GM19193 (cell line): ENCODE results near the gene LZTS2.

ENCODE experiments used
- POLR2A ChIP-seq: IDR thresholded peaks from 4 replicates; pipeline ENCODE4 v1.6.1; 2011; ENCODE audit not compliant: insufficient read depth, insufficient read length; ENCODE audit errors: extremely low read depth

LZTS2 gene

GRCh38 chr10:100999742-101000126 is at the start of gene LZTS2:
LZTS2 (plus strand) TSS chr10:100999808; CDS start chr10:101002539, 2,731 bp downstream.
- no peak for TF ChIP-seq POLR2A

GRCh38 chr10:100960251-100960650 is 39.4 kb upstream of the LZTS2 start:
- TF ChIP-seq POLR2A, result no peak

DNA sequence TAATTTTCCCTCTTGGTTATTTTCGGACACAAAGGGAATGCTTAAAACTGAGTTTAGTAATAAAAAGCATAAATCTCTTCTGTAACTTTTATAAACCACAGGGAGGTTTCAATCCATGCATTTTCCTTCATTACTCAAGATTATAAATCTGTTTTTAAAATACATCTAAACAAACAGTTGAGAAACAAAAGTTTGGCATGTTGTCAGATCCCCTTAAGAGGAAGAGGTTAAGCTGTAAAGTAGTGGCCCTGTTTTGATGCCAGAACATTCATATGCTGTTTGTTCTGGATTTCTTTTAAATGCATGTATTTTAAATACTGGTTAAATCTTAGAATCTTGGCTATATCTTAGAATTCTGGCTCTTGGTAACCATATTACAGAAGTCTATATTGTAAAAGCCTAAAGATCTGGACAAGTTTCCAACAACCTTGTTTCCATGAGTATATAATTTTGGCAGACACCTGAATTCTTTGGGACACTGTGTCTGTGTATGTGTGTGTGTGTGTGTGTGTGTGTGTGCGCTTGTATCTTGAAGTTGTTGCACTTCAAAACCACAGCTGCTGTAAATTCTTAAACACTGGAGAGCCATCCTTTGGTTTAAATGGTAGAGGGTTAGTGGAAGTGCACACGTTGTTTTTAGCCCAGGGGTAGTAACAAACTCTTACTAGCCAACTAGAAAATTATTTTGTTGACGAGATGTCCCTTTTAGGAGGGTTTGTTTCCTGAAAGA is 37.1 kb upstream of the LZTS2 start:
- no peak for TF ChIP-seq POLR2A

DNA sequence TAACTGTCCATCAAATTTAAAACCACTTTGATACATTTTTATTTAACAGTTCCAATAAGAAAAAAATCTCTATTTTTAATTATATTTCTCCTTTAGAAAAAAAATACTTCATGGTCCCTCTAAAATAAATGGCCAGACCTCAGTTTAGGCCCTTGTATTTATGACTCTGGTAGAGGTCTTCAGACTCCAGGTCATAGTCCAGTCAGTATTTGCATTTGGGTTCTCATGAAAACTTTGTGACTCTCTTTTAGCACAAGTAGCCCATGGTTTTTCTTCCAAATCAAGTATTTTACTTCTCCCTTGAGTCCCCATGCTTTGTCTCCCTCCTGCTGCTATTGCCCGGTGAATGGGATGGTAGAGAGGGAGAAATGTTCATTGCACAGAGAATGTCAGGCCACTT is 35.8 kb upstream of the LZTS2 start:
- TF ChIP-seq POLR2A, result no peak

GRCh38 chr10:100965820-100966219 is 33.8 kb upstream of the LZTS2 start:
- TF ChIP-seq POLR2A, result no peak

DNA sequence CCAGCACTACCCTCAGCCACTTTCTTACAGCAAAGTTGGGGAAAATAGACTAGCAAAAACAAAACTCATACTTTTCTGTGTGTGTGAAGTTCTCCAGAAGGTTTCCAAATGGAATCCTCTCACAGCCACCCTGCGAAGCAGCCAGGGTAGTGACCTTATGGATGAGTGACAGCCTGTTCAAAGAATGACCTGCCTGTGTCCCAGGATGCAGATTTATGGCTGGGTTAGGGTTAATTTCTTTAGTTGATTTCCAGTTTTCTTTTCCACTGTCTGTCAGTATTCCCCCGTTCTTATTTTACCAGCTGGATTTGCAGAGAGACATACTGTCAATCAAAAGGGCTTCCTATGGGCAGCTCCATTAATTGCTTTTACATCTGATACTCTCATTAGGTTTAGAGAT is 32.7 kb upstream of the LZTS2 start:
- TF ChIP-seq POLR2A, result no peak

DNA sequence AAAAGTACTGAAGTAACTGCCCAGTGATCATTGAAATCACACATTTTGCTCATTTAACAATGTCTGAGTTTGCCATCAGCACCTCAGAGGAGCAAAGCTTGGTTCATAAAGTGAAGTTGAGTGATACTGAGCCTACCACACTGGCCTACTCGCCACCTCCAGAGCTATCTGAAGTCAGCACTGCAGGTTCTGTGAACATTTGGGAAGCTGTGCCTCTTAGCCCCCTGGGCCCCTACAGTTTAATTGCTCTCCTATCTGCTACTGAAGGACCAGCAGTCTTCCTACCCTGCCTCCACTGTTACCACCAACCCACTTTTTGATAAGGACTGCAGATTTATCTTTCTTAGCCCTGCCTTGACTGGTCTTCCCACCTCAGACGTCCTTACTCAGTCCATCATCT is 32.3 kb upstream of the LZTS2 start:
- no peak for TF ChIP-seq POLR2A

GRCh38 chr10:100968062-100968736 is 31.4 kb upstream of the LZTS2 start:
- no peak for TF ChIP-seq POLR2A

DNA sequence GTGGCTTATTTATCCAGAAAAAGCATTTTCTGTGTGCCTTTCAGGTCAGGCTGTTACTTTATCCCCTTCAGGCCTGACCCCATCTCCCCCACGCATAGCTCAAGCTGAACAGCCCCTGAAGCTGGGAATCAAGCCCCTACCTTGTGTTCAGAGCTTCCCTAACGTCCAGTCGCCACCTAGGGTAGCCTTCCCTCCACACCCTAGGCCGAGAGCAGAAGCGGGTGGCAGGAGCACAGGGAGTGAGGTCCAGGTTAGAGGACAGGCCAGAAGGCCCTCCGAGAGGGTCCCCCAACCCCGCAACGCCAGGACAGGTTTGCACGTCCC is 30.8 kb upstream of the LZTS2 start:
- TF ChIP-seq POLR2A, result no peak

GRCh38 chr10:100969187-100970075 is 30.2 kb upstream of the LZTS2 start, which contains the start of gene SEMA4G:
SEMA4G (plus strand) TSS chr10:100969504; CDS start chr10:100972913, 3,409 bp downstream.
- TF ChIP-seq POLR2A, result no peak

DNA sequence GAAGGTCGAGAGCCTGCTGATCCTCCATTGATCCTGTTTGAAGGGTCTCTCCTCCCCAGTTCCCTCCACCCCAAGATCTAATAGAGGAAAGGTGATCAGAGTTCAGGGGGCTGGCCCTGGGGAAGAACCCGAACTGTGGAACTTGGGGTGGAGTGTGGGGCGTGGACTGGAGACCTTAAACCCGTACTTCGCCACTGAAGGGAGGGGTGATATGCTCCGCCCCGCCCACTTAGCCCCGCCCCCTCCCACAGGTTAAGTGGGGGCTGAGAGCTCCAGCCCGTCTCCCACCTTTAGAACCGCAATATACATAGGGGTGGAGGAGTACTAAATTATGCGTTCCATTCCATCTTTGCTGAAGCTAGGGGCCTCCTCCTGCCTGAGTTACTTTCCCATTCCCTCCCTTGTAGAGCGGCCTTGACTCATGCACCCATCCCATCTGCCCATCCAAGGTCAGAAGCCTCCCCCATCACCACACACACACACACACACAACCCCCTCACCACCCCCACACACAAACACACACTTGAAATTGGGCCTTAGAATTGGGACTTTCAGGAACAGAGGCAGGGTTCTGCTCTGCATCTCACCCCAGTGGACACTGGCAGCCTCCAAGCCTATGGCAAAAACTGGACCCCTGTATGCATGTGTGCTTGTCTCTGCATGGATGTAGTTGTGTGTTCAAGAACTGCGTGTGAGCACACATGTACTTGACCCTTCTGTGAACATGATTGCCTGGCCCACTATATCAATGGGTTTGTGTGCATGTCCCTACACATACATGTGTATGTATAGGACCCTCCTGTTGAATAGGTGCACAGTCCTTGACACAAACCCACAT is 29.3 kb upstream of the LZTS2 start:
- TF ChIP-seq POLR2A, result no peak

DNA sequence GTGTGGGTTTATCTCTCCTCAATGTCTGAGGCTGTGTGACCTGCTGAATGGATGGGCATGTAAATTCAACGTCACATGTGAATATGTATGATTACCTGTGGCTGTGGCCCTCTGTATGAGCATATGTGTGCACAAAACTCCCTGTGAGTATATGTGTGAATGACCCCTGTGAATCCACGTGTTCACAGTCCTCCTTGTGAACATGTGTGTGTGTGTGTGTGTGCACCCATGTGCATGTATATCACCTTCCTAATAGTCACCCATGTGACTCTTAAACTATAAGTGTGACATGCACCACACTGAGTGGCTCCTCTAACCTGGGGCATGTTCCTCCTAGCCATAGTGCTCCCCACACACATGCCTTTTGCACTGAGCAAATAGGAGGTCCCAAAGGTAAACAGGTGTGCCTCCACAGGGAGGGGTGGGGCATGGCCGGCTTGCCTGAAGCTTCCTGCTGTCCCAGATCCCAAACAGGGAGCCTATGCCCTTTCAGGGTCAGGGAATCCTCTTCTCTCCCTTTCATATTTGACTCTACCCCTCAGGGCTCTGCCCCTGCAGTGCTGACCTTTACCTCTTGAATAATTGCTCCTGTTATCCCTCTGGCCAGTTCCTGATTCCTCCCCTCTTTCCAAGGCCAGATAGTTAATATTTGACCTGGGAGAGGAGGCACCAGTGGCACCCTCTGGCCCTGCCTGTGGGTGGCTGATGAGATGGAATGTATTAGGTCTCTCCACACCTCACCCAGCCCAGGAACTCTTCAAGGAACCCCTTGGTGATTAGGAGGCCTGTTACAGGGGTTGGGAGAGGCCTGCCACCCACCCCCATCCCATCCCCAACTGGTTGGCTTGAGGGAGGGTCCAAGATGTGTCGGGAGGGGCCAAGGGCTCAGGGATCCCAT is 28.4 kb upstream of the LZTS2 start:
- TF ChIP-seq POLR2A, result no peak

DNA sequence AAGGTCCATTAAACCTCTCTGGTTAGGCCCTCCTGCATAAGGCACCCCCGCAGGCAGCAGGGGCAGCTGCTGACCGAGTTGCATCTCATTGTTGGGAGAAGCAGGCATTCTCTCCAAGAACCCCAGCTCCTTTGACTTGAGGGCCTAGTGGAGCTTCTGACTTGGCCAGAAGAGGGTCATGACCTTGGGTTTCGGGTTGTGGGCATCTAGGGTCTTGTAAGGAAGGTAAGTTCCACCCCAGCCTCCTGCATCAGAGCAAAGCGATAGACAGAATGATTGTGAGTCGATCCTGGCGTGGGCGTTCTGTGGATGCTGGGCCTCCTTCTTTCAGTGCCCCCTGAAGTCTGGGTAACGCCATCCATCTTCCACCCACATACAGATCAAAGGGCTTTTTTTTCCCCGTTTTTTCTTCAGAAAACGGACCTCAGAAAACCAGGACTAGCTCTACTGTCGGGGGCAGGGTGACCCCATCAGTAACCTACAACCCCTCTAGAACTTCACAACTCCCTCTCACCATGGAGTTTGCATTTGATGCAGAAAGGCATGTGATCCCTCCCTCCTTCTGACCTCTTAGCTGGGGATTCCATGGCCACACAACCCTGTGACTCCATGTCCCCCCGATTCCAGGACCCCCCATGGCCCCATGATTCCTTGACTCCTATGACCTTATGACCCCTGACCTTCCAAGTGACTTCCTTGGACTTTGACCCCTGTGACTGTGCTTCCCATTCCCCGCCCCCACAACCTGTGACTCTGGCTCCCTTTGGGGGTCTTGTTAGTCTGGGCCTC is 27.3 kb upstream of the LZTS2 start:
- no peak for TF ChIP-seq POLR2A
